Testis (tissue), 2 donors: ENCODE measurements around the gene GBE1.

Experiments used
- CTCF ChIP-seq, 3 experiments: fragments of 450-650 bp in 2 of 3; fragments of 200-600 bp in 1 of 3; sonication (generic) in 1 of 3; IDR thresholded peaks; one replicate each; pipeline ENCODE4 v1.5.1; 2016 to 2019; ENCODE audit warnings: antibody characterized with exemption in 3 of 3, mild to moderate bottlenecking in 2 of 3, moderate library complexity in 1 of 3
- POLR2A ChIP-seq: fragments of 450-650 bp; IDR thresholded peaks from one replicate; pipeline ENCODE4 v1.6.1; 2017; ENCODE audit warnings: antibody characterized with exemption, mild to moderate bottlenecking, moderate library complexity

DNA sequence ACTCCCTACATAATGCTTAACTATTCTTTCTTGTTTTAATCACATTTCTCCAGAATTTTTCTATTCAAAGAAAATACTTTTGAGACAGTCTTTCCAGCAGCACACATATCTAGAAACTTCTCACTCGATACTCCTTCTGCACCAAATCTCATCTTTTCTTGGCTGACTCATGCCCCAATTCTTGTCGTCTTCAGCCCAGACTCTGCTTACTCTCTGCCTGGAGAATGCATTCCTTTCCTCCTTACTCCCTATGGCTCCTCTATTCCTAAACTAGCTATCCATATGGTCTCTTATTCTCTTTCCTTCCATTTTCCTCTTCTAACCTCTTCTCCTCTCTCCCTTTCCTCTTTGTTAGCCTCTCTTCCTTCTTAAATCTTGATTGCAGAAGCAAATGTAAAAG lies 158.7 kb downstream of the GBE1 start:
- TF ChIP-seq POLR2A (no peak), CTCF (IDR thresholded peaks at IDR 0.05) (no peak)
